HL-60 (cell line): ENCODE measurements around the gene TMEM178A.

Experiments used
- POLR2AphosphoS5 ChIP-seq: IDR thresholded peaks from 2 replicates; pipeline ENCODE4 v1.6.1; 2012; ENCODE audit warnings: low read depth
- TF ChIP-seq, protein P1 (sequence below): IDR thresholded peaks from one replicate; pipeline ENCODE4 v1.5.1; 2011; ENCODE audit warnings: low read length, control low read depth, inconsistent platforms; ENCODE audit not compliant: insufficient read depth
- TF ChIP-seq, protein P2 (sequence below): IDR thresholded peaks from 2 replicates; pipeline ENCODE4 v1.6.1; 2012; ENCODE audit warnings: low read depth; ENCODE audit not compliant: insufficient replicate concordance

DNA sequence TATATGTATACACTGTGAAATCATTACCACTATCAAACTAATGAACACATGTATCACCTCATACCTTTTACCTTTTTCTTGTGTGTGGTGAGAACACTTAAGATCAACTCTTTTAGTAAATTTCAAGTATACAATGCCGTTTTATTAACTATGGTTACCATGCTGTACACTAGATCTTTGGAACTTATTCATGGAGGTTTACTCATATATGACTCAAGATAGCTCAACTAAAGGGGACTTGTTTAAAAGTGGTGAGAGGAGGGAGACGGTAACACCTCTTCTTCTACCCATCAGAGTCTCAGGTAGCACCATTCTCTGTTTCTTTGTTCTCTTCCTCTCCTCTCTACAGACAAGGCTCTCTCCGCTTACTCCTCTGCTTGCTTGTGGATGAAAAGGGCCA lies 36.1 kb upstream of the TMEM178A start:
- TF ChIP-seq, protein P1, sequence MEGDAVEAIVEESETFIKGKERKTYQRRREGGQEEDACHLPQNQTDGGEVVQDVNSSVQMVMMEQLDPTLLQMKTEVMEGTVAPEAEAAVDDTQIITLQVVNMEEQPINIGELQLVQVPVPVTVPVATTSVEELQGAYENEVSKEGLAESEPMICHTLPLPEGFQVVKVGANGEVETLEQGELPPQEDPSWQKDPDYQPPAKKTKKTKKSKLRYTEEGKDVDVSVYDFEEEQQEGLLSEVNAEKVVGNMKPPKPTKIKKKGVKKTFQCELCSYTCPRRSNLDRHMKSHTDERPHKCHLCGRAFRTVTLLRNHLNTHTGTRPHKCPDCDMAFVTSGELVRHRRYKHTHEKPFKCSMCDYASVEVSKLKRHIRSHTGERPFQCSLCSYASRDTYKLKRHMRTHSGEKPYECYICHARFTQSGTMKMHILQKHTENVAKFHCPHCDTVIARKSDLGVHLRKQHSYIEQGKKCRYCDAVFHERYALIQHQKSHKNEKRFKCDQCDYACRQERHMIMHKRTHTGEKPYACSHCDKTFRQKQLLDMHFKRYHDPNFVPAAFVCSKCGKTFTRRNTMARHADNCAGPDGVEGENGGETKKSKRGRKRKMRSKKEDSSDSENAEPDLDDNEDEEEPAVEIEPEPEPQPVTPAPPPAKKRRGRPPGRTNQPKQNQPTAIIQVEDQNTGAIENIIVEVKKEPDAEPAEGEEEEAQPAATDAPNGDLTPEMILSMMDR: no peak
- no peak for TF ChIP-seq POLR2AphosphoS5
- TF ChIP-seq, protein P2, sequence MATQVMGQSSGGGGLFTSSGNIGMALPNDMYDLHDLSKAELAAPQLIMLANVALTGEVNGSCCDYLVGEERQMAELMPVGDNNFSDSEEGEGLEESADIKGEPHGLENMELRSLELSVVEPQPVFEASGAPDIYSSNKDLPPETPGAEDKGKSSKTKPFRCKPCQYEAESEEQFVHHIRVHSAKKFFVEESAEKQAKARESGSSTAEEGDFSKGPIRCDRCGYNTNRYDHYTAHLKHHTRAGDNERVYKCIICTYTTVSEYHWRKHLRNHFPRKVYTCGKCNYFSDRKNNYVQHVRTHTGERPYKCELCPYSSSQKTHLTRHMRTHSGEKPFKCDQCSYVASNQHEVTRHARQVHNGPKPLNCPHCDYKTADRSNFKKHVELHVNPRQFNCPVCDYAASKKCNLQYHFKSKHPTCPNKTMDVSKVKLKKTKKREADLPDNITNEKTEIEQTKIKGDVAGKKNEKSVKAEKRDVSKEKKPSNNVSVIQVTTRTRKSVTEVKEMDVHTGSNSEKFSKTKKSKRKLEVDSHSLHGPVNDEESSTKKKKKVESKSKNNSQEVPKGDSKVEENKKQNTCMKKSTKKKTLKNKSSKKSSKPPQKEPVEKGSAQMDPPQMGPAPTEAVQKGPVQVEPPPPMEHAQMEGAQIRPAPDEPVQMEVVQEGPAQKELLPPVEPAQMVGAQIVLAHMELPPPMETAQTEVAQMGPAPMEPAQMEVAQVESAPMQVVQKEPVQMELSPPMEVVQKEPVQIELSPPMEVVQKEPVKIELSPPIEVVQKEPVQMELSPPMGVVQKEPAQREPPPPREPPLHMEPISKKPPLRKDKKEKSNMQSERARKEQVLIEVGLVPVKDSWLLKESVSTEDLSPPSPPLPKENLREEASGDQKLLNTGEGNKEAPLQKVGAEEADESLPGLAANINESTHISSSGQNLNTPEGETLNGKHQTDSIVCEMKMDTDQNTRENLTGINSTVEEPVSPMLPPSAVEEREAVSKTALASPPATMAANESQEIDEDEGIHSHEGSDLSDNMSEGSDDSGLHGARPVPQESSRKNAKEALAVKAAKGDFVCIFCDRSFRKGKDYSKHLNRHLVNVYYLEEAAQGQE: no peak
